HG03039 (cell line): Measurements from ENCODE around the gene RGS1.

Source experiments
- ATAC-seq: cut with Tn5 transposase; IDR thresholded peaks from one replicate; pipeline ENCODE4 v1.9.1; 2021; ENCODE audit warnings: mild to moderate bottlenecking, moderate library complexity; ENCODE audit not compliant: unreplicated experiment

RGS1 gene

GRCh38 chr1:192609110-192610079 lies 33.8 kb downstream of the RGS1 start:
- ATAC-seq: peak; percentile 100

- no peak for ATAC-seq
Measured at GRCh38 chr1:192610112-192610889, 34.7 kb downstream of the RGS1 start.

GRCh38 chr1:192615055-192615454 lies 39.5 kb downstream of the RGS1 start:
- ATAC-seq: no peak

GRCh38 chr1:192620071-192620635 lies 44.6 kb downstream of the RGS1 start:
- ATAC-seq: no peak

GRCh38 chr1:192626366-192627179 lies 51.0 kb downstream of the RGS1 start:
- ATAC-seq: peak; percentile 78

- no peak for ATAC-seq
Measured at GRCh38 chr1:192627901-192628300, 52.3 kb downstream of the RGS1 start.

GRCh38 chr1:192628396-192629057 lies 53.0 kb downstream of the RGS1 start:
- no peak for ATAC-seq

- no peak for ATAC-seq
Measured at GRCh38 chr1:192629612-192630011, 54.0 kb downstream of the RGS1 start.
